ENCODE measurements around the gene DVL1. TPM values are rescaled to one million over a fixed set of nuclear protein-coding genes. Genes with fewer than 3 reads are reported as not detected.

DVL1 gene
- total RNA-seq (10 to 100 TPM; 30.6 to 54.0 (median 48.3) TPM), polyA plus RNA-seq (100 to 1,000 TPM in 1 of 2 donors, 10 to 100 TPM in 1; 80.5 to 103 TPM)

DNA sequence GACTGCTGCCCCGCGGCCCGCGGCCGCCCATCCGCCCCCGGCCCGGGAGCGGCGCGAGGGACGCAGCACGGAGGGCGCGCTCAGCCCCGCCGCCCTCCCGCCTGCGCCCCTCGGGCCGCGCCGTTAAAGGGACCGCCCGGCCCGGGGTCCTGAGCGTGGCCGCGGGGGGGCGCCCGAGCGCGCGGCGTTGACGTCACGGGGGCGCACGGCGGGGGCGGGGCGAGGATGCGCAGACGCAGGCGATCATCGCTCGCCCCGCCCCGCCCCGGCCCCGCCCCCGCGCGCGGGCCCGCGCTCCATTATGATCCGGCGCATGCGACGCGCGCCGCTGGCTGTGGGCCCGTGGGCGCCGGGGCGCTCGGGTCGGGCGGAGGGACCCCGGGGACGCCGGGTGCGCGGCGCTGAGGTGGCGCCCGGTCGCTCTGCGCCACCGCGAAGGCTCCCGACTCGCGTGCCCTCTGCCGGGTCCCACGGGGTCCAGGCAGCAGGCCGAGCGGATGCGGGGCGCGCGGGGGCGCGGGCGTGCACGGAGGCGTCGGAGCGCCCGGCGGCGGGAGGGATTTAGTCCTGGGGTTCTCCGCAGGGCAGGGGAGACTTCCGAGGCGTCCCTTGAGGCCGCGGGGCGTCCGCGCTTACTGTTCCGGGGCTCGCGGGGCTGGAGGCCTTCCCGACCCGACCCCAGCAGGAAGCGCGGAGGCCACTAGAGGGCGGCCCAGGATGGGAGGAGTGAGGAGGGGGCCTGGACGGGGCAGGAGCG, at the start of gene DVL1:
Gene DVL1 (minus strand): TSS at position 163 of the 757 bp plus-strand sequence. CDS start 353 bp downstream, outside the sequence.
- Histone ChIP-seq H3K4me1 (peaks cover 8 to 20% (median 11%) of the 10 kb centered on the region in 3 donors), H3K27me3 (no peaks in the 10 kb centered on the region), H3K27ac (peak within 1 kb of the TSS; percentile 53 to 78 (median 71)), H3K9me3 (no peaks in the 10 kb centered on the region), H3K4me3 (peak within 1 kb of the TSS; percentile 55 to 81 (median 68)), H3K36me3 (no peaks in the 10 kb centered on the region)
- intact Hi-C loops (cut with DNase I), result no loop called here
- DNase-seq (peak in 4 of 6 donors; percentile 66 to 92 (median 76)), FAIRE-seq (no peak), ATAC-seq (peak; percentile 42 to 66 (median 50))
- TF ChIP-seq, protein P1, sequence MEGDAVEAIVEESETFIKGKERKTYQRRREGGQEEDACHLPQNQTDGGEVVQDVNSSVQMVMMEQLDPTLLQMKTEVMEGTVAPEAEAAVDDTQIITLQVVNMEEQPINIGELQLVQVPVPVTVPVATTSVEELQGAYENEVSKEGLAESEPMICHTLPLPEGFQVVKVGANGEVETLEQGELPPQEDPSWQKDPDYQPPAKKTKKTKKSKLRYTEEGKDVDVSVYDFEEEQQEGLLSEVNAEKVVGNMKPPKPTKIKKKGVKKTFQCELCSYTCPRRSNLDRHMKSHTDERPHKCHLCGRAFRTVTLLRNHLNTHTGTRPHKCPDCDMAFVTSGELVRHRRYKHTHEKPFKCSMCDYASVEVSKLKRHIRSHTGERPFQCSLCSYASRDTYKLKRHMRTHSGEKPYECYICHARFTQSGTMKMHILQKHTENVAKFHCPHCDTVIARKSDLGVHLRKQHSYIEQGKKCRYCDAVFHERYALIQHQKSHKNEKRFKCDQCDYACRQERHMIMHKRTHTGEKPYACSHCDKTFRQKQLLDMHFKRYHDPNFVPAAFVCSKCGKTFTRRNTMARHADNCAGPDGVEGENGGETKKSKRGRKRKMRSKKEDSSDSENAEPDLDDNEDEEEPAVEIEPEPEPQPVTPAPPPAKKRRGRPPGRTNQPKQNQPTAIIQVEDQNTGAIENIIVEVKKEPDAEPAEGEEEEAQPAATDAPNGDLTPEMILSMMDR (IDR thresholded peaks at IDR 0.05), result peak in 2 of 4 donors; percentile 11 to 22
- WGBS, 2 donors, result 1% methylated on average over 44 to 122 of the region's 122 CpGs

DNA sequence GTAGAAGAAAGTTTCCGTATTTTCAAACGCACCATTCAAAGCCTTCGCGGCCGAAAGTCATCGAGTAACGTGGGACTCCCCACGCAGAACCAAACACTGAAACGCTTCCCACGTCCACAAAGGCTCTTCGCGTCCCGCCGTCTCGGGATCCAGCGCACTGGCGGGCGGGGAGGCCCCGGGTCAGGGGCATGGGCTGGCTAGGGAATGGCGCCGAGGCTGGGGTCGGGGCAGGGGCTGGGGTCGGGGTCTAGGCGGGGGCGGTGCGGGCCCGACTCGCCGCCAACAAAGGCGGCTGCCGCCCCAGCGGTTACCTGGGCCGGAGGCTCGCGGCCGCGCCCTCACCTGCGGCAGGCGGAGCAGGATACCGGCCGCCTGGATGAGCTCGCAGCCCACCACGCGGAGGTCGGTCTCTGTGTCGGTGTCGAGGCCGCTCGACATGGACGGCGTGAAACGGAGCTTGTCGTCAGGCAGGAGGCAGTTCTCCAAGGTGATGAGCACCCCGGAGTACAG, 49.5 kb upstream of the DVL1 start:
- Histone ChIP-seq H3K27me3 (no peaks in the 10 kb centered on the region), H3K4me3 (peak overlapping the region; percentile 83 to 100 (median 95)), H3K4me1 (peaks cover 4 to 19% (median 17%) of the 10 kb centered on the region in 3 donors), H3K9me3 (no peaks in the 10 kb centered on the region), H3K27ac (peak overlapping the region; percentile 52 to 73 (median 64)), H3K36me3 (peaks cover 2 to 33% (median 12%) of the 10 kb centered on the region in 3 donors)
- no peak for DNase-seq
- TF ChIP-seq, protein P1 (IDR thresholded peaks at IDR 0.05), result no peak
- intact Hi-C loops (cut with DNase I), result no loop called here
- ATAC-seq, result peak in 2 of 4 donors; percentile 1 to 3
- 0% methylated on average over 48 to 54 of the region's 54 CpGs for WGBS, 2 donors
- no peak for FAIRE-seq

DNA sequence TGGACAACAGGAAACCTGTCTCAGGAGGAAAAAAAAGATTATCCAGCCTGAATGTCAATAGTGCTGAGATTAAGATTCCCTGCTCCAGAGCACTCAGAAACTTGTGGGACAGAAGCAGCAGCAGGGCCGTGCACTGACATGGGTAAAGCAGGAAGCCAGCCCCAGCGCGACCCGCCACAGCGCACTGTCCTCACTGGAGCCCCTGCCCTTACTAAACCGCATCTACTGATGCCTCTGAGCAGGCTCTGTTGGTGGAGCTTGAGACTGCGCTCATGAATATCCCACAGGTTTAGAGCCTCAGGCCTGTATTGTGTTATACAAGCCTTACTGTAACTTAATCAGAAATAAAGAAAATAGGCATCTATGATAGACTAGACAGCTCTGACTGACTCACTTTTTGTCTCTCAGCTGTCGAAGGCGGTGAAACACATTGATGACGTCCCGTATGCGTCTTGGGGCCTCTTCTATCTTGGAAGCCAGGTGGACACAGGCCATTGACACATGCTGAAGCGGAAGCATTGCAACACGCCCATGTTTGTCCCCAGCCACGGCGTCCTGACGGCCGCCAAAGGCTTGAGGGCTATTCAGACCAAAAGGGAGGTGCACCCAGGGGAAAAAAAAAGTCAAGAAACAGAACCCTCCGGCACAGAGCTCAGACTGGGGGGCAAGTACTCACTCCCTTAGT, 48.8 kb upstream of the DVL1 start:
- Histone ChIP-seq H3K27ac (no peak overlapping the region), H3K36me3 (peaks cover 2 to 37% (median 19%) of the 10 kb centered on the region in 3 donors), H3K4me1 (peaks cover 4 to 19% (median 17%) of the 10 kb centered on the region in 3 donors), H3K9me3 (no peaks in the 10 kb centered on the region), H3K27me3 (no peaks in the 10 kb centered on the region), H3K4me3 (peak overlapping the region; percentile 83 to 100 (median 95))
- TF ChIP-seq, protein P1 (IDR thresholded peaks at IDR 0.05), result no peak
- intact Hi-C loops (cut with DNase I), result no loop called here
- DNase-seq, result peak in 1 of 6 donors; percentile 30
- no peak for ATAC-seq
- no peak for FAIRE-seq
- 38 to 46% methylated on average over 19 of the region's 19 CpGs for whole genome bisulfite sequencing, 2 donors

DNA sequence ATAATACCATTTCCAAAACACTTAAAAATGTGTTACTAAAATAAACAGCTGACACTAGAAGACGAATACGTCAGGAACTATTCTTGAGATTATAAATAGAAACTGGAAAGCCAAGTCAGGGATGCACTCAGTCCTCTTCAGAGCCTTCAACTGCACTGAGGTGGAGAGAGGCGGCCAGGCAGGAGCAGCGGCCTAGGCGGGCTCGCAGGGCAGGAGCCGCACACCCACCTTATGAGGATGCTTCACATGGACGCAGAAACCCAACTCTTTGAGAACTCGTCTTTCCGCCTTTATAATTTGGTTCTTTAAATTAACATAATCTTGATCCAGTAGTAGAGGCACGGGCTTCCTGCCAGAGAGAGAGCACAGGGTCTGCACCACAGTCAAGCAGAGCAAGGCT, 45.9 kb upstream of the DVL1 start:
- ATAC-seq, result no peak
- Histone ChIP-seq H3K4me3 (no peak overlapping the region), H3K4me1 (peaks cover 4 to 9% (median 8%) of the 10 kb centered on the region in 3 donors), H3K36me3 (peaks cover 2 to 58% (median 39%) of the 10 kb centered on the region in 3 donors), H3K27me3 (no peaks in the 10 kb centered on the region), H3K27ac (no peak overlapping the region), H3K9me3 (no peaks in the 10 kb centered on the region)
- intact Hi-C loops (cut with DNase I), result no loop called here
- TF ChIP-seq, protein P1 (IDR thresholded peaks at IDR 0.05), result no peak
- no peak for FAIRE-seq
- DNase-seq, result peak in 1 of 6 donors; percentile 13
- 90 to 92% methylated on average over 11 of the region's 11 CpGs for WGBS, 2 donors
